Stromal cell of bone marrow (primary cell): ENCODE data around the gene RASAL2.
"Not testable (repeated sequence)": the region's sequence is repeated elsewhere in the genome, so short reads cannot be mapped to it uniquely, and the experiment has no call there.

Source experiments
- DNase-seq: peaks from one replicate; pipeline ENCODE4 v3.0.0-alpha.2; 2012; ENCODE audit warnings: low read depth

RASAL2 gene

DNA sequence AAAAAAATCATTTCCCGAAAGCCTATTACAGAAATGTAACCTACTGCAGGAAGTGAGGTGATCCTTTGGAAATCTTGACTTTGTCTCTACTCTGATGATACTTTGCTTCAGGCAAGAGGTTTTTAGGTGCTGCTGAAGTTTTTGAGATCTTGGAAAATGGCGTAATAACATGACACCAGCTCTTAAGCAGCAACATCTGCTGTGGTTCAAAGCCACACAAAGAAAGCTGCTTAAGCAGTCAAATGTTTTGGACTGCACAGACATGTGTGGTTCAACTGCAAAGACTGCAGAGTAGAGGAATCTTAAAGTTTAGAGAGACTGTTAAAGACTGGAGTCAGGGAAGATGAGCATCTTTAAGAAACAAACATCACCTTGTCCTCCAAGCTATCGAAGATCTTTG is 139.0 kb downstream of the RASAL2 start:
- DNase-seq = peak; percentile 31

DNA sequence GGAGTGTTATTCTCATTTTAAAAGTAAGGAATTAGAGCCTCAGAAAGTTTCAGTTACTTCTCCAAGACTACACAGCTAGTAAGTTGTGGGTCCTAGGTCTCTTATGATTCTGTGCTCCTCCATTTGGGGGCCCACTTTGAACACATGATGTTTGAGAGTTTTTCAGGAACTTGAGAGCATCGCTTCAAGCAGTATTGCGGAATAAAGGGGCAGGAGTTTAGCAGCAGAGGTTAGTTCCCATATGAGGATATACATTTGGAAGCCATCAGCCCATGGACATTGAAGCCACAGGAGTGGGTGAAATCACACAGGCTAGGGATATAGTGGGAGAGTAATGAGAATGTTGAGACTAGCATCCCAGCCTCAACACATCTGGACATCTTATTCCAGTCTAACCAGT is 143.2 kb downstream of the RASAL2 start:
- no peak for DNase-seq

DNA sequence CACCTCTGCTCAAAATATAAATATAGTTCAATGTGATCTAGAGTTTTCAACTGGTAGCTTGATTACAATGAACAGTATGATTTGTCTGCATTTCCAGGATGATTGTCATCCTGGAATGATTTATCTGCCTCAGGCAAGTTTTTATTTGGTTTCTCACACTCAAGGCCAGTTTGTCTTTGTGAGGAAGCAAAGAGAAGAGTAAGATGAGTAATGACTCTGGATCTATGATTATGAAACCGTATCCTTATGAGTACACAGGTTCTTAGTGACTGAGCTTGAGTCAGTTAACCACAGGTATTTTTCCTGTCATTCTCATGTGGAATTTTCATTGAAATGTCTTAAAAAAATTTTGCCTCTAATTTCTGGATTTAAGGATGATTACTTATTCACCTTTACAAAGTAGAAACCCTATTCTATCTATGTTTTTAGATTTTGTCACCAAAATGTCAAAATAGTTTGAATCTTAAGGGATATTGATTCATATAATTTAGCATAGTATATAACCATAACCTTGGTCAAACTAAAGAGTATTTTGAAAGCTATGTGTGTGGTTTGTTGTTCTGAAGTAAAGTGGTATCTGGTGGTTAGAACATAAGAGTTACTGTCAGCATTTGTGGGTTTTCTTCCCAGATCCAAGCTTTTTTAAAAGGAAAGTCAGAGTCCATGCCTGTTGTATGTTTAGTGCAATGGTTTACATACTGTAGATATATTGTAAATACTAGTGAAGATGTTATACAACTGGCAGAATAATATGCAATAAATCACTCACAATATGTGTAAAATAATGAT is 145.0 kb downstream of the RASAL2 start:
- peak; percentile 96 for DNase-seq

DNA sequence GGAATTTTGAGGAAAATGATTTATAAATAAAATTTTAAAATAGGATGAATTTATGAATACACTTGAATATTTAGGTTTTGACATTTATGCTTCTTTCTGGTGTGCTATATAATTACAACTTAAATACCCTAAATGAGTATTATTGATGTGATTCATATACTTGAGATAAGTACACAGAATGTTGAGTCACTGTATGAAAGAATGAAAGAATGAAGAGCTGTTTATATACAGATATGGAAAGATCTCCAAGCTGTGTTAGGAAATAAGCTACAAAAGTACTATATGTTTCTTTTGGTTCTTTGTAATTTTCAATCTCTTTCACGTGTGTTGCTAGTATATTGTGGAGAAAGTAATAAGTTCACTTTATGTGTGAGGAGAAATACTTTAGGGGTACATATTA is 147.2 kb downstream of the RASAL2 start:
- no peak for DNase-seq

DNA sequence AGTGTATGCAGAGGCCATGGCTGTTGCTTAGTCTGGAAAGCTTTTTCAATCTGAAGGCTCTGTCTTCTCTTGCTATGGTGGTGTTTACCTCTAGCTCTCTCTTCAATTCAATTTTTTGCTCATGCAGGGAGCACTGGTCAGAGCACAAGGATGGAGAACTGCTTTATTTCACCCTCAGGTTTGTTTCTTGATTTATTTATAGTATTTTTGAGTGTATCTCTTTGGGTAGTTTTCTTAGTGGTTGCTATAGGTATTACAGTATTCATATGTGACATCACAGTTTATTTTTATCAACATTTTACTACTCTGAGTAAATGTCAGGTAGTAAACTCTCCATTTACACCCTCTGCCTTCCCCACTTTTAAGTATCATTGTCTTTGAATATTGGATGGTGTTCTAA is 147.9 kb downstream of the RASAL2 start:
- DNase-seq = no peak

DNA sequence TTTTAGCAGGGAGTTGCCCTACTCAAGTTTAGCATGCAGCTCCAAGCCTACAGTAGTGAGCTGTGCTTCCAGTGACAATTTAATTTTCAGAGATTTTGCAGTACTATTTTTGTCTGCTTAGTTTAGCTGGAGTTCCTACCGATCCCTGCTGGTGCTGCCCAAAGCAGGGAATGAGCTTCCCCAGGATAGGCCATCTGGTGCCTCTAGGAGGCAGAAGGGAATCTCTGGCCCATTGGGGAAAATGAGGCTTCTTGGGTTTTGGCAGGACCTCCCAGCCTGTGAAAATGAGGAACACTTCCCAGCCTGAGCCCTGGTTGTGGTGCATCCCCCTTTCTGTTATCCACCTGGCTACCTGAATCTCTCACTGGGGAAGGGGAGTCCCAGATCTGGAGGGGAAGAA is 149.2 kb downstream of the RASAL2 start:
- DNase-seq = no peak

DNA sequence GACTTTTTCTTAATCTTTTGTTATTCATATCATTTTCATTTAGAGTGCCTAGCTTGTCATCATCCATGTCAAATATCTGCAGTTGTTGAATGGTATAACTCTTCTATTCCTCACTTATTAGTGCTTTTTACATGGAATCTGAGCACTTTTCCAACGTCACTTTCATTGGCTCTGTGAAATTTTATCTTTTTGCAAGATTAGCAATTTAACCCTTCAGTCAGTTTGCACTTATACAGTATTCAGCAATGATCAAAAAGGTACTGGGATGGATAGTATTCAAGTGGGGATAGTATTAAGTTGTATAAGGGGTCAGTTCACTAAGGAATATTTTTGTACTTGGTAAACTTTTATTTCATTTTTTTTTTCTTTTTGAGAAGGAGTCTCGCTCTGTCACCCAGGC is 150.0 kb downstream of the RASAL2 start:
- no peak for DNase-seq

GRCh38 chr1:178248284-178248683 is 154.4 kb downstream of the RASAL2 start:
- DNase-seq = not testable (repeated sequence)

DNA sequence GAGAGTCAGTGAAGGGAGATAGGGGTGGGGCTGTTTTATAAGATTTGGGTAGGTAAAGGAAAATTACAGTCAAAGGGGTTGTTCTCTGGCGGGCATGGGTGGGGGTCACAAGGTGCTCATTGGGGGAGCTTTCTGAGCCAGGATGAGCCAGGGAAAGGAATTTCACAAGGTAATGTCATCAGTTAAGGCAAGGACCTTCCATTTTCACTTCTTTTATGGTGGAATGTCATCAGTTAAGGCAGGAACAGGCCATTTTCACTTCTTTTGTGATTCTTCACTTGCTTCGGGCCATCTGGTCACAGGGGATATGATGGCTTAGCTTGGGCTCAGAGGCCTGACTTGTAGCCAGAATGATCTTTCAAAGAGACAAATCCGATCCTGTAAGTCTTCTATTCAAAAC is 159.7 kb downstream of the RASAL2 start:
- not testable (repeated sequence) for DNase-seq

GRCh38 chr1:178254433-178254832 is 160.5 kb downstream of the RASAL2 start:
- DNase-seq = no peak

- DNase-seq = no peak
Measured at GRCh38 chr1:178258536-178258935, 164.6 kb downstream of the RASAL2 start.

DNA sequence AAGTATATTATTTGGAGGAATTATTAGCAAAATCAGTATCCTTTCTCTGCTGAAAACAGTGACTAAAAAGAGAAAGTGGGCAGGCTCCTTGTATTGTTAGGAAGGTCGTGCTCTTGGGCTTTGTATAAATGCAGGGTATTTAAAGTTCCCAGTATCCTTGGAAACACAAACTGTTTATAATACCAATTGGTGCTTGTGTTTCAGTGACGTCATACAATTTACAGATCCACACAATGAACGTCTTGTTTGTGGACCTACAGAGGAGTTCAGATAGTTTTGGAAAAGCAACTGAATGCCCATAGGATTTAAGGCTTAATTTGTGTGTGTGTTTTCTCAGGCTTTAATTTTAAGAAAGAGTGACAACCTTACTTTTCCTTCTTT is 168.2 kb downstream of the RASAL2 start:
- DNase-seq = peak; percentile 62

DNA sequence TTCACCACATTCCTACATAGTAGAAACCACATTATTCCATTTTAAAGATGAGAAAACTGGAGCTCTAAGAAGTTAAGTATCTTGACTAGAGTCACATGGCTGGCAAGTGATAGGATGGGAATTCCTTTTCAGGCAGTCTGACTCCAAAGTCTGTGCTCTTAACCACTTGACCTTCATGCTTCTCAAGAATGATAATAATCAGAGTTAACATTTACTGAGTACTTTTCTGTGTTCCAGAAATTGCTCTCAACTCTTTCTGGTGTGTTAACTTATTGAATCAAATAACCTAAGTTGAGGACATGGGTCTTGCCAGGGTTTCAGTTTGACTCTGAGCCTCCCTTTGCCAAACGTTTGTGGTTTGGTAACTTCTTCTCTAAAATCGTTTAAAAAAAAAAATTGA is 169.4 kb downstream of the RASAL2 start:
- no peak for DNase-seq

DNA sequence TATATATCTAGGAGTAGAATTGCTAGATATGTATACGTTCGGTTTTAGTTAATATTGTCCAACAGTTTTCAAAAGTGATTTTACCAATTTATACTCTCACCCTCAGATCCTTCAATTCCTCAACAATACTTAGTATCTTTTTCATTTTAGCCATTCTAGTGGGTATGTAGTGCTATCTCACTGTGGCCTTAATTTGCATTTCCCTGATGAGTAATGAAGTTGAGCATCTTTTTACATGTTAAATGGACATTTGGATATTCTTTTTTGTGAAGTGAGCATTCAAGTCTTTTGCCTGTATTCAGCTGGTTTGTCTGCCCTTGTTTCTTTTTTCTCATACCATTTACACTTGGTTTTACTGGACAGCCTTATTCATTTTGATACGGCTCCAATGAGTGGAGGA is 172.2 kb downstream of the RASAL2 start:
- no peak for DNase-seq

DNA sequence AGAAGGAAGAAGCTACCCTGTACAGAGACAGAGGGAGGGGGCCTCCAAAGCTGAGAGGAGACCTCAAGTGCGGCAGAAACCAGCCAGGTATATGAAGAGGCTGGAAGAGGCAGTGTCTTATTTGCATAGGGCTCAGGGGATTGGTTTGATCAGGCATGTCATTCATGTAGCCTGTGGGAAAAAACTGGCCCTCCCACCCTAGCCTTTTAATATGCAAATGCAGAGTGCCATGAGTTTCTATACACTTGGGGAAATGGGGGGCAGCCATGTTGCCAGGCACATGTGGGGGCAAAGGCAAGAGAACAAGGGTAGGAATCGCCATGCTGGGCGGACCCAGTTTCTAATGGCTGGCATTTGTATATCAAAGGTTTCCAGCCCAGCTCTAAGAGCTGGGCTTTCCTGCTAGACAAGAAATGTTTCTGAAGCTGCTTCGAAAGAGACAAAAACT is 172.7 kb downstream of the RASAL2 start:
- no peak for DNase-seq

GRCh38 chr1:178267646-178268094 is 173.8 kb downstream of the RASAL2 start:
- DNase-seq = no peak

GRCh38 chr1:178271471-178271870 is 177.6 kb downstream of the RASAL2 start:
- no peak for DNase-seq

GRCh38 chr1:178273707-178274410 is 180.0 kb downstream of the RASAL2 start:
- no peak for DNase-seq

DNA sequence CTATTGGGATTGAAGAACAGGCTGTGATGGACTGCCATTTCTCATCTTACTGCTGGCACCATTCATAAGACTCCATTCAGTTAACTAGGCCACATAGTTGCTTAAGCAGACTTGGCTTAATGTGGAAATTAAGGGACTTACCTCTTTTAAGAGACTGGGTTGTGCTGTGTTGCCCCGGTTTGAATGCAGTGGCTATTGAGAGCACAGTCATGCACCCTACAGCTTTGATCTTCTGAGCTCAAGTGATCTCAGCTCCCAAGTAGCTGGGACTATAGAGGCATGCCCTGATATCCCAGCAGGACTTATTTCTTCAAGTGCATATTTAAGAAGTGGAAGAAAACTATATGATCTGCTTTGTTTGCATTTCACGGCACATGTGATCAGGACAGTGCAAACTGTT is 181.1 kb downstream of the RASAL2 start:
- DNase-seq = no peak

GRCh38 chr1:178275553-178275952 is 181.6 kb downstream of the RASAL2 start:
- no peak for DNase-seq

- DNase-seq = no peak
Measured at GRCh38 chr1:178277793-178278530, 184.1 kb downstream of the RASAL2 start.

GRCh38 chr1:178278916-178279686 is 185.2 kb downstream of the RASAL2 start:
- DNase-seq = no peak
